ENCODE results near the gene PSMD4.

The PSMD4 gene

DNA sequence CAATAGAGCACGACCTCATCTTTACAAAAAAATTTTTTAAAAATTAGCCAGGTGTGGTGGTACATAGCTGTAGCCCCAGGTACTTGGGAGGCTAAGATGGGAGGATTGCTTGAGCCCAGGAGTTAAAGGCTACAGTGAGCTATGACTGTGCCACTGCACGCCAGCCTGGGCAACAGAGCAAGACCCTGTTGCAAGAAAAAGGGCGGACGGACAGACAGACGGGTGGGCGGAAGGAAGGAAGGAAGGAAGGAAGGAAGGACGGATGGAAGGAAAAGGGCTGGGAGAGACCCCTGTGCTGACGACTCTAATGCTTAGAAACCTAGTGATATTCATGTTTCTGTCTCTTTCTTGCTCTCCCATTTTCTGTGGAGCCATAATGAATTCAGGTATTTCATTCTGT is 58.3 kb downstream of the PSMD4 start:
- Histone ChIP-seq H3K4me3 (ENCODE audit: low read depth, low read length) (no peak overlapping the region), H3K36me3 (ENCODE audit: control insufficient read depth in 2 of 2, insufficient read depth in 1 of 2, low read length in 2 of 2) (peaks cover 16 to 97% of the 10 kb centered on the region in 2 experiments), H3K9me3 (ENCODE audit: control insufficient read depth, insufficient read depth, low read depth, low read length) (no peaks in the 10 kb centered on the region), H3K4me1 (ENCODE audit: control insufficient read depth, insufficient read depth, low read length) (no peaks in the 10 kb centered on the region), H3K27ac (ENCODE audit: extremely low read depth, low read depth, low read length) (no peak overlapping the region)
- POLR2A ChIA-PET, result interaction anchor here (1.5 to 5.0 kb wide), 4 partner anchors 12 to 24 kb away, joined by 5 to 56 read pairs (median 6); partner anchors contain the start of gene PI4KB
- TF ChIP-seq ZNF654 (tag by site-specific recombination; IDR thresholded peaks at IDR 0.05; ENCODE audit: low read depth), result no peak
- TF ChIP-seq ZNF366 (tag by site-specific recombination; conservative IDR thresholded peaks at IDR 0.05), result peak; percentile 93
- TF ChIP-seq ZNF121 (tag by site-specific recombination; IDR thresholded peaks at IDR 0.05), result peak; percentile 77; the same call in 1 of the 2 replicates
- TF ChIP-seq, protein P1, sequence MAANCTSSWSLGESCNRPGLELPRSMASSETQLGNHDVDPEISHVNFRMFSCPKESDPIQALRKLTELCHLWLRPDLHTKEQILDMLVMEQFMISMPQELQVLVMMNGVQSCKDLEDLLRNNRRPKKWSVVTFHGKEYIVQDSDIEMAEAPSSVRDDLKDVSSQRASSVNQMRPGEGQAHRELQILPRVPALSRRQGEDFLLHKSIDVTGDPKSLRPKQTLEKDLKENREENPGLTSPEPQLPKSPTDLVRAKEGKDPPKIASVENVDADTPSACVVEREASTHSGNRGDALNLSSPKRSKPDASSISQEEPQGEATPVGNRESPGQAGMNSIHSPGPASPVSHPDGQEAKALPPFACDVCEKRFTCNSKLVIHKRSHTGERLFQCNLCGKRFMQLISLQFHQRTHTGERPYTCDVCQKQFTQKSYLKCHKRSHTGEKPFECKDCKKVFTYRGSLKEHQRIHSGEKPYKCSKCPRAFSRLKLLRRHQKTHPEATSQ (tag by site-specific recombination; IDR thresholded peaks at IDR 0.05), result no peak
- CTCF ChIA-PET, result interaction anchor here (0.6 to 12.7 kb wide), 4 partner anchors 12 to 208 kb away, joined by 3 to 88 read pairs (median 23); no protein-coding TSS in a partner anchor

- H3K4me3 ChIP-seq (ENCODE audit: low read depth, low read length), result no peak overlapping the region
- H3K4me1 ChIP-seq (ENCODE audit: control insufficient read depth, insufficient read depth, low read length), result no peaks in the 10 kb centered on the region
- ChIA-PET POLR2A (interaction anchor here (0.6 to 5.0 kb wide), 5 partner anchors 9 to 159 kb away, joined by 3 to 56 read pairs (median 5); partner anchors contain the start of gene PI4KB), CTCF (interaction anchor here (1.3 to 12.7 kb wide), 3 partner anchors 13 to 26 kb away, joined by 3 to 88 read pairs (median 43); partner anchors contain the start of gene PI4KB)
- TF ChIP-seq ZNF10 (tag by site-specific recombination; IDR thresholded peaks at IDR 0.05) (0 out of 2 replicates have a peak, but pooled peaks have one; percentile 19), ZBTB8A (tag by site-specific recombination; IDR thresholded peaks at IDR 0.05) (no peak)
- no peaks in the 10 kb centered on the region for H3K9me3 ChIP-seq (ENCODE audit: control insufficient read depth, insufficient read depth, low read depth, low read length)
- no peak overlapping the region for H3K27ac ChIP-seq (ENCODE audit: extremely low read depth, low read depth, low read length)
- peaks cover 16 to 92% of the 10 kb centered on the region in 2 experiments for H3K36me3 ChIP-seq (ENCODE audit: control insufficient read depth in 2 of 2, insufficient read depth in 1 of 2, low read length in 2 of 2)
Measured at GRCh38 chr1:151313501-151313900, 59.0 kb downstream of the PSMD4 start.

GRCh38 chr1:151314137-151314875 is 59.8 kb downstream of the PSMD4 start:
- no peaks in the 10 kb centered on the region for H3K4me1 ChIP-seq (ENCODE audit: control insufficient read depth, insufficient read depth, low read length)
- CTCF ChIA-PET, result interaction anchor here (0.6 to 12.7 kb wide), 6 partner anchors 13 to 28 kb away, joined by 3 to 88 read pairs (median 4); partner anchors contain the start of gene PI4KB
- no peak overlapping the region for H3K27ac ChIP-seq (ENCODE audit: extremely low read depth, low read depth, low read length)
- H3K36me3 ChIP-seq (ENCODE audit: control insufficient read depth in 2 of 2, insufficient read depth in 1 of 2, low read length in 2 of 2), result peaks cover 18 to 91% of the 10 kb centered on the region in 2 experiments; a peak in 2 of 3 replicates
- TF ChIP-seq ZNF366 (tag by site-specific recombination; conservative IDR thresholded peaks at IDR 0.05) (peak; percentile 58; the same call in 1 of the 2 replicates), ZNF362 (tag by site-specific recombination; IDR thresholded peaks at IDR 0.05) (no peak), ZFP37 (tag by site-specific recombination; IDR thresholded peaks at IDR 0.05) (0 out of 2 replicates have a peak, but pooled peaks have one; percentile 10), PRDM1 (tag by site-specific recombination; IDR thresholded peaks at IDR 0.05) (peak; percentile 37; the same call in 1 of the 2 replicates), PRDM10 (tag by site-specific recombination; IDR thresholded peaks at IDR 0.05) (peak; percentile 43; the same call in 1 of the 2 replicates)
- TF ChIP-seq, protein P2, sequence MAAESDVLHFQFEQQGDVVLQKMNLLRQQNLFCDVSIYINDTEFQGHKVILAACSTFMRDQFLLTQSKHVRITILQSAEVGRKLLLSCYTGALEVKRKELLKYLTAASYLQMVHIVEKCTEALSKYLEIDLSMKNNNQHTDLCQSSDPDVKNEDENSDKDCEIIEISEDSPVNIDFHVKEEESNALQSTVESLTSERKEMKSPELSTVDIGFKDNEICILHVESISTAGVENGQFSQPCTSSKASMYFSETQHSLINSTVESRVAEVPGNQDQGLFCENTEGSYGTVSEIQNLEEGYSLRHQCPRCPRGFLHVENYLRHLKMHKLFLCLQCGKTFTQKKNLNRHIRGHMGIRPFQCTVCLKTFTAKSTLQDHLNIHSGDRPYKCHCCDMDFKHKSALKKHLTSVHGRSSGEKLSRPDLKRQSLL (tag by site-specific recombination; IDR thresholded peaks at IDR 0.05), result no peak
- no peaks in the 10 kb centered on the region for H3K9me3 ChIP-seq (ENCODE audit: control insufficient read depth, insufficient read depth, low read depth, low read length)
- H3K4me3 ChIP-seq (ENCODE audit: low read depth, low read length), result no peak overlapping the region
- POLR2A ChIA-PET, result interaction anchor here (0.6 to 5.0 kb wide), 5 partner anchors 10 to 158 kb away, joined by 3 to 56 read pairs (median 5); partner anchors contain the start of gene PI4KB

Data from HEK293 (cell line).